Right renal cortex interstitium (tissue), 3 donors: ENCODE results near the gene OR2M7. TPM values are rescaled to one million over a fixed set of nuclear protein-coding genes. Genes with fewer than 3 reads are reported as not detected.
"Not testable (repeated sequence)": the region's sequence is repeated elsewhere in the genome, so short reads cannot be mapped to it uniquely, and the experiment has no call there.

Experiments used
- DNase-seq, 3 donors: peaks; one replicate each; pipeline ENCODE4 v3.0.0-alpha.2; 2013; ENCODE audit warnings: low read depth in 3 of 3, low spot score in 2 of 3
- polyA plus RNA-seq, 3 donors: library from polyadenylated mRNA; unstranded; fragments of 120-200 nt; gene quantifications; one replicate each; pipeline ENCODE4 v1.2.1, GENCODE V29; 2013; ENCODE audit not compliant: insufficient read length in 3 of 3

Gene OR2M7, protein sequence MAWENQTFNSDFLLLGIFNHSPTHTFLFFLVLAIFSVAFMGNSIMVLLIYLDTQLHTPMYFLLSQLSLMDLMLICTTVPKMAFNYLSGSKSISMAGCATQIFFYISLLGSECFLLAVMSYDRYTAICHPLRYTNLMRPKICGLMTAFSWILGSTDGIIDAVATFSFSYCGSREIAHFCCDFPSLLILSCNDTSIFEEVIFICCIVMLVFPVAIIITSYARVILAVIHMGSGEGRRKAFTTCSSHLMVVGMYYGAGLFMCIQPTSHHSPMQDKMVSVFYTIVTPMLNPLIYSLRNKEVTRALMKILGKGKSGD
- polyA plus RNA-seq, result not detected

DNA sequence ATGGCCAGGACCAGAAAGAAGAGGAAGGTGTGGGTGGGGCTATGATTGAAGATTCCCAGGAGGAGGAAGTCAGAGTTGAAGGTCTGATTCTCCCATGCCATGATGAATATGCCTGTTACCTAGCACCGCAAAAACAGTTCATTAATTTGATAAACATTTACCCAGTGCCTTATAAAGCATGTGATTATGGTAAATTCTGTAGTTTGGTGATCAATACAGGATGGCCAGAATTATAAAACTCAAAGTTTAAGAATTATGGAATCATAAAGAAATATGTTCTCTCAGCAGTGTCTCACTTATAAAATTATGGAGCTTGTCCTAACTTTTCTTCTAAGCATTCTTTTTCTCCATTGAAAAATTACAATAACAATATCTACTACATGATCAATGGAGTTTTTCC is at the start of gene OR2M7:
Gene OR2M7, minus strand, starts transcription at position 101 of the 400 bp plus-strand sequence. Its CDS starts 0 bp downstream, at position 101.
- no peak for DNase-seq

DNA sequence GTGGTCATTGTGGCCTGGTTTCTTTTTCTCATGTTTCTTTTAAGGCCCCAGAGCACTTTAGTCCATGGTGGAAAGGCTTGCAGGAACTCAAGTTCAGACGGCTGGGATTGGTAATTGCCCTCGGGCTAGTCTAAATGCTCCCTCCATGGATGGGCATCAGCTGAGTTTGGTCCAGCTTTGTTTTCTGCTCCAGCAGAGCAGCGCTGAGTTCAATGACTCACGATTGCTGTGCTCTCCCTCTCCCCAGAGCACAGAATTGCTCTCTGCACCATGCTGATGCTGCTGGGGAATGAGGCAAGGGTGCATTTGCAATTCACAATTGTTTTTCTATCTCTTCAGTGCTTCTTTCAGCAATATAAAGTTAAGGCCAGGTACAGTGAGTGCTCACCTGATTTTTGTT is 49.4 kb upstream of the OR2M7 start:
- no peak for DNase-seq

DNA sequence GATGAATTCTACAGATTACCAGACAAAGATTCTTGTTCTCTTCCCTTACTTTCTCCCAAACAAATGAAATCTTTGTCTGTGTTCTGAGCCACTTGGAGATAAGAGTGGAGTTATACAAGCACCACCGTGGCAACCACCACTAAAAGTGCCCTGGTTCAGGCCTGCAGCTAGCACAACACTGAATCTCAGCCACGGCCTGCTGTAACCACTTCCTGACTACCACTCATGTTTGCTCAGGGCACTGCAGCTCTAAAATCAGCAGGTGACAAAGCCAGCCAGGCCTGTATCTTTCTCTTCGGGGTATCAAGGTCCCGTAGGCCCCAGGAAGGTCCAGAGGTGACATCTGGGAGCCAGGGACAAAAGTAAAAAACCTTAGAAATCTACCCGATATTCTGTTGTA is 48.0 kb upstream of the OR2M7 start:
- no peak for DNase-seq

DNA sequence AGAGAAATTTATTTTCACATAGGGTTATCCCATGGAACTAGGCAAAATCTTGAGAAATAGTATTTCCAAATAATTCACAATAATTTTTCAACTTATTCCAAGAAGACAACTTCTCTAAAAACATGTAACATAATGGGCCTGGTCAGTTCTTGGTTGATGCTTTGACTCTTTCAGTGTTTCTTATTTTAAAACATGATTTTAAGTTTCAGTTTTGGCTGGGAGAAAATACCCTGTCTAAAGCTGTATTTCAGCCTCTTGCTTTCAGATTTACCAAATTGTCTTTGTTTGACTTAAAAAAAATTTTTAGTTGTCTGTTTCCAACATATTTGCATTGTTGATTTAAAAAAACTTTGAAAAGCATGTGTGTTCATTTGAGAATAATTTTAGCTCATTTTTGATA is 42.2 kb upstream of the OR2M7 start:
- no peak for DNase-seq

DNA sequence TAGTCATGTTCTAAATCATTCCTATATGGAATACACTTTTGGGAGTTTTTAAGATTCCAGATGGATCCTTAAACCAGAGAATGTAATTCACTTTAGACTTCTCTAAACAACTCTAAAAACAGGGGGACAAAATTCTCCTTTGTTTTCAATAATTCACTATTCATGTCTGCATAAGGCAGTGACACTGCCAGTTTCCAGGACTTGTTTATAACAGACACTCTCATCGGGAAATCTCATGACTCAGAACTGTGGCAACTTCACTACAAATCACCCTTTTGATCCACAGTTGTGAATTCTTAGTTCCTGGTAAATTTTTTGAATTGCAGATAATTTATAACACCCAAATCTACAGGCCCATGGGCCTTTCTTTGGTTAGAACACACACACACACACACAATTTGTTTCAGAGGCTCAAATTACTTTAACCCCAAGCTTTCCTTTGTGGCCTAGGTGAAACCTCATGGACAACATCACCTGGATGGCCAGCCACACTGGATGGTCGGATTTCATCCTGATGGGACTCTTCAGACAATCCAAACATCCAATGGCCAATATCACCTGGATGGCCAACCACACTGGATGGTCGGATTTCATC is 36.9 kb upstream of the OR2M7 start, which contains the start of gene OR2T4:
Gene OR2T4, plus strand, starts transcription at position 545 of the 595 bp plus-strand sequence. Its CDS starts 0 bp downstream, at position 545.
- DNase-seq, result no peak

DNA sequence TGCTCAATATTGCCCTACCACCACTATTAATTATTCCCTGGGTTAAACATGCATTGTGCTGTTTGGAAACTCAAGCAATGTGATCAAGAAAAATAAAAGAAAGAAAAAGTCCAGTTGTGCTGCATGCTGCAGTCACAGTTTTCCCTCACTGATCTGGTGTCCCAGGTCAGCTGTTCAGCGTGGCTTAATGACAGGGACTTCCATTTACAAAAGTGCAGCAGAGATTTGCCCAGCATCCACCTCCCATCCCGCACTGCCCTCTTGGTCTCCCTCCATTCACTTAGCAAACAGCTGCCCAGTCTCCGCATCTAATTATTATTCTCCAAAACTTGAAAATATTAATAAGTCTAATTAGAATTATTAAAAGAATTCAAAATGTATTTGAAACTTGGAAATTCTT is 35.0 kb upstream of the OR2M7 start:
- no peak for DNase-seq

DNA sequence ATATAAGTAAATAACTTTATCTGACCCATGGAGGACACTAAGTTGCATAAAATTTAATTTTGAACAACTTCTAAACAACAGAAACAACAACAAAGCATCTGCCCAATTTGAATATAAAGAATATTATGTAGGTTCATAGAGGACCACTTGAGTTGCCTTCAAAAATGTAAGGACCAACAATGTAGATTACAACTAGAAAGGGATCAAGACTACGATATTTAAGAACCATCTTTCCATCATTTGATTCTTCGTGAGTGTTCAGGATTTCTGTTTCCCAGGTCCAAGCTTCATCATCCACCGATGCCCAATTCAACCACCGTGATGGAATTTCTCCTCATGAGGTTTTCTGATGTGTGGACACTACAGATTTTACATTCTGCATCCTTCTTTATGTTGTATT is 24.1 kb upstream of the OR2M7 start, which contains the start of gene OR14C36:
Gene OR14C36, plus strand, starts transcription at position 301 of the 400 bp plus-strand sequence. Its CDS starts 0 bp downstream, at position 301.
- no peak for DNase-seq

DNA sequence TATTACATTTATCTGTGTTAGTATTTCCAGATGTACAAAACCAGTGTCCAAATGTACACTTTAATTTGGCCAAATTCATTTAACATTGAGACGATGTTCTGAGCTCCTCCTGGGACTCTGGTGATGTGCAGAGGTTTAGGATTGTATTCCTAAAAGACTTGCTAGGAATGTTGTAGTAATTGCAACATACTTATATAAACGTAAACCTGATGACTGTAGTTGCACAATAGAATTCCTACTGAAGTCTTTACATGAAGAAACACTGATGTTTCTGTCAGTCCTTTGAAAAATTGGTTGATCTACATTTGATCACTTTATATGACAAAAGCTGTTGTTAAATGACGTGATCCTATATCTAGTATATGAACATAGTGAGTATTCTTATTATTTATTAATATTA is 19.1 kb upstream of the OR2M7 start:
- no peak for DNase-seq

DNA sequence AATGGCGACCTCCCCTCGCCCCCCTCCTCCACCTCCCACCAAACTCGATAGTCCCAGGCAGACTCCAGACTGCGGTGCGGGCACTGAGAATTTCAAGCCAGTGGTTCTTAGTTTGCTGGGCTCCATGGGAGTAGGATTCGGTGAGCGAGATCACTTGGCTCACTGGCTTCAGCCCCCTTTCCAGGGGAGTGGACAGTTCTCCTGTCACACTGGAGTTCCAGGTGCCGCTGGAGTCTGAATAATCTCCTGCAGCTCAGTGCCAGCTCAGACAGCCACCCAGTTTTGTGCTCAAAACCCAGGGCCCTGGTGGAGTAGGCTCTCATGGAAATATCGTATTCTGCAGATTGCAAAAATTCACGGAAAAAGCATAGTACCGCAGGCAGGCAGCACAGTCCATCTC is 7.6 kb downstream of the OR2M7 start:
- no peak for DNase-seq

DNA sequence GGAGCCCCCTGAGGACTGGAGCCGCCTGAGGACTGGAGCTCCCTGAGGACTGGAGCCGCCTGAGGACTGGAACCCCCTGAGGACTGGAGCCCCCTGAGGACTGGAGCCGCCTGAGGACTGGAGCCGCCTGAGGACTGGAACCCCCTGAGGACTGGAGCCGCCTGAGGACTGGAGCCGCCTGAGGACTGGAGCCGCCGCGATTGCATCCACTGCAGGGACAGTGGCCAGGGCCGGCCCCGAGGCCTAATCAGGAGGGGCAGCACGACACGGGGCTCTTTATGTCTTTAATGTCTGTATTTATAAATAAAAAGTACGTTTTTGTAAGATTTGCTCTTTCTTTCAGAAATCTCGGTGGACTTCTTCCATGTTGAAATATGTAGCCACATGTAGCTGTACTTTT is 17.6 kb downstream of the OR2M7 start:
- DNase-seq, result not testable (repeated sequence)

DNA sequence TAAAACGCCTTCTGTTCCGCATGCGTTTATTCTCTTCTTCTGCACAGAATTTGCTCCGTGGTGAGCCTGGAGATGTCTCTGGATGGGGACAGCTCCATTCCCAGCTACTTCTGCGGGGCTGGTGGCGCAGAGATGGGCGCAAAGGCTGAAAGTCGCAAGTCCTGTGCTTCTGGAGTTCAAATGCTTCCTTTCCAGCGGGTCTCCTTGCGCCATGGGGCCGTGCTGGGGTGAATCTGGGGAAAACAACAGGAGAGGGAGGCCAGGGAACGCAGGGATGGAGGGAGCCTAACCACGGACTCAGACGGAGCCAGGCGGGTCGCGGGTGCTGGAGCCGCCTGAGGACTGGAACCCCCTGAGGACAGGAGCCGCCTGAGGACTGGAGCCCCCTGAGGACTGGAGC is 18.3 kb downstream of the OR2M7 start:
- no peak for DNase-seq

DNA sequence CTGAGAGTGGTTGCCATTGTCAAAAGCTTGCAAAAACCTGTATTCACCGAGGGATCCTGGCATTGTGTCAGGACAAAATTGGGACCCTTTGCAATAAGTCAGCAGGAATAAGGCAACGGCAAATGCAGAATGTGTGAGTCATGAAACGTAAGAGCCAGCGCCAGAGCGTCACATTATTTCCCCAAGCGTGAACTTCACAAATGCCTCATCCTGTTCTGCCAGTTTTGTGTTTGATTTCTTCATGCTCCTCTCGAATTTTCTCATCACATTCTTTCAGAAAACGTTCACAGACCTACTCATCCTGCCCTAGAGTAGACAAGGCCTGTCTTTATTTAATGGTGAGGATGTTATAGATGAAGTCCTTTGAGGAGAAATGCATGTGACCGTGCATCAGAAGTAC is 18.7 kb downstream of the OR2M7 start:
- not testable (repeated sequence) for DNase-seq

DNA sequence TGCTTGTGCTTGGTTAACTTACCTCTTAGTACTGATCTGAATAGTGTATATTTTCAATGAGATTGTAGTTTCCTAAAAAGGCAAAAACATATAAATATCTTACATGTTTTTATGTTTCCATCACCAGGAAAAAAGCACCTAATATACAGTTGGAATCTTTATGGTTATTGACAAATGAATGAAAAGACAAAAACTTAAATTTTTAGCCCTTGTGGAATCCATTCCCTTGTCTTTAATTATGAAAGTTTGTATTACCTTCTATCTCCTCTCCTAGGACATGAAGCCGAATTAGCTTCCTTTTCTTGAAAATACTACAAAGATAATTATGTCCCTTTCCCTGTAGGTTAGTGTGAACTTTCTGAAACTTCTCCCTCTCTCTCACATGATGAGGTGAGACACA is 21.0 kb downstream of the OR2M7 start, which contains the start of gene OR2T12:
Gene OR2T12, minus strand, starts transcription at position 101 of the 400 bp plus-strand sequence. CDS start 7,846 bp downstream, outside the sequence.
- no peak for DNase-seq

DNA sequence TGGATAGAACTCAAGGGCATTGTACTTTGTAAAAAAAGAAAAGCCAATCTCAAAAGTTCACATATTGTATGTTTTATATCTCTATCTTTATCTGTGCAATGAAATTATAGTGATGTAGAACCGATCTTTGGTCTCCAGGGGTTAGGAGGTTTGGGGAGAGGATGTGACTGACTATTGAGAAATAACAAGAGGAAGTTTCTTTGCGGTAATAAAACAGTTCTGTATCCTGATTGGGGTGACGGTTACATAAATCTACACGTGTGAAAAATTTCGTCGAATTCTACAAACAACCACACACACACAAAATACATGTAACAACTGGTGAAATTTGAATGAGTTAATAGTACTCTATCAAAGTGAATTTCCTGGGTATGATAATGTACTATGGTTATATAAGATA is 36.0 kb downstream of the OR2M7 start:
- no peak for DNase-seq

DNA sequence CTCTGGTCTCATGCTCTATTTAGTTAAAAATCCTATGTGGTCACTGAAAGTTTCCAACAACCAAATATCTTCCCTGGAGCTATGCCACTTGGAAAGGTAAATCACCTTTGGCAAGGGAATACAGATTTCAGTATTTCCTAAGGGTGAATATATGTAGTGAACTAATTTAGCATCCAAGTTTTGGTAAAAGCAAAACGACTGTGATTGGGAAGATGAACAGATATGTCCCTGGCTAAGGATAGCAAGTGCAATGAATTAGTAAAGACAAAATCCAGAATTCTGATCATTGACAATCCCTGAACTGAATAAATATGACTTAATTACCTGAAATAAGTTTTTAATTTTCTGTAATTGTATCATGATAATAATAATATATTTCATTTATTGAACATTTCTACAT is 46.5 kb downstream of the OR2M7 start, which contains the start of gene OR2T33:
Gene OR2T33, minus strand, starts transcription at position 101 of the 400 bp plus-strand sequence. CDS start 4,162 bp downstream, outside the sequence.
- no peak for DNase-seq

Other genes with a start within 250 kb of the OR2M7 start
- gene OR2L13, start 229.4 kb downstream of the OR2M7 start, polyA plus RNA-seq, result under 1 TPM in 2 of 3 donors, not detected in 1; 0.07 to 0.08 TPM
- not detected for gene OR2M5, start 179.4 kb downstream of the OR2M7 start, polyA plus RNA-seq
- not detected for gene OR2M2, start 149.7 kb downstream of the OR2M7 start, polyA plus RNA-seq
- under 1 TPM in 2 of 3 donors, not detected in 1; 0.03 TPM for gene OR2M3, start 127.3 kb downstream of the OR2M7 start, polyA plus RNA-seq
- under 1 TPM in 1 of 3 donors, not detected in 2; 0.03 TPM for gene OR2M4, start 93.2 kb downstream of the OR2M7 start, polyA plus RNA-seq
- not detected for gene OR2T33, start 46.6 kb downstream of the OR2M7 start, polyA plus RNA-seq
- gene OR2T12, start 21.1 kb downstream of the OR2M7 start, polyA plus RNA-seq, result not detected
- not detected for gene OR14C36, start 24.2 kb upstream of the OR2M7 start, polyA plus RNA-seq
- gene OR2T4, start 37.1 kb upstream of the OR2M7 start, polyA plus RNA-seq, result not detected
- gene OR2T6, start 51.2 kb upstream of the OR2M7 start, polyA plus RNA-seq, result under 1 TPM; 0.03 to 0.17 (median 0.08) TPM
- not detected for gene OR2T1, start 78.5 kb upstream of the OR2M7 start, polyA plus RNA-seq
- not detected for gene OR2T2, start 121.1 kb upstream of the OR2M7 start, polyA plus RNA-seq
- gene OR2T3, start 148.8 kb upstream of the OR2M7 start, polyA plus RNA-seq, result not detected
- gene OR2T5, start 164.0 kb upstream of the OR2M7 start, polyA plus RNA-seq, result not detected
- under 1 TPM in 2 of 3 donors, not detected in 1; 0.03 to 0.06 TPM for gene OR2G6, start 183.5 kb upstream of the OR2M7 start, polyA plus RNA-seq
- not detected for gene OR2T29, start 238.2 kb upstream of the OR2M7 start, polyA plus RNA-seq